ENCODE results near the gene PILRA.

- TF ChIP-seq CTCF (IDR thresholded peaks at IDR 0.05; ENCODE audit: insufficient read depth, low read length) (no peak), REST (IDR thresholded peaks at IDR 0.05; ENCODE audit: insufficient replicate concordance, low read depth) (no peak), SPI1 (IDR thresholded peaks at IDR 0.05; ENCODE audit: borderline replicate concordance, low read depth) (peak; percentile 11; the same call in 1 of the 2 replicates)
Measured at GRCh38 chr7:100358027-100358856, 15.0 kb upstream of the PILRA start, which contains the start of gene PILRB.
